Stimulated activated CD8-positive, alpha-beta memory T cell treated with anti-CD3 and anti-CD28 coated beads, Interleukin-4, amount 100 ng/mL, for 48 hours (primary cell): Measurements from ENCODE around the gene HOXB13.
A peak's percentile ranks its signal among the peaks of the same experiment; 100 is the strongest.

Source experiments
- DNase-seq: peaks from one replicate; pipeline ENCODE4 v3.0.0-alpha.2; 2020

HOXB13 gene

GRCh38 chr17:48704361-48705248, 23.9 kb downstream of the HOXB13 start:
- DNase-seq = no peak

- no peak for DNase-seq
Observed at GRCh38 chr17:48701864-48702532, 26.6 kb downstream of the HOXB13 start.

- no peak for DNase-seq
Observed at GRCh38 chr17:48693178-48693577, 35.4 kb downstream of the HOXB13 start.

GRCh38 chr17:48692049-48692448, 36.5 kb downstream of the HOXB13 start:
- DNase-seq = no peak

- no peak for DNase-seq
Observed at GRCh38 chr17:48690655-48691054, 37.9 kb downstream of the HOXB13 start.

GRCh38 chr17:48681609-48682008, 46.9 kb downstream of the HOXB13 start:
- no peak for DNase-seq

- no peak for DNase-seq
Observed at GRCh38 chr17:48679385-48680096, 49.0 kb downstream of the HOXB13 start.

- DNase-seq = peak; percentile 84
Observed at GRCh38 chr17:48678141-48678971, 50.2 kb downstream of the HOXB13 start.

- no peak for DNase-seq
Observed at GRCh38 chr17:48676963-48677558, 51.5 kb downstream of the HOXB13 start.
